Bone marrow (tissue), 2 donors: ENCODE measurements around the gene CSTA.
"Not testable (repeated sequence)": the region's sequence is repeated elsewhere in the genome, so short reads cannot be mapped to it uniquely, and the experiment has no call there.

Experiments
- DNase-seq, 2 donors: peaks; one replicate each; lab custom pipeline; 2025; lab: John Stamatoyannopoulos, UW

Gene CSTA

GRCh38 chr3:122322095-122323075 is 2.7 kb upstream of the CSTA start:
- DNase-seq = no peak

- DNase-seq = no peak
Observed at GRCh38 chr3:122325769-122326168, 721 bp downstream of the CSTA start.

- no peak for DNase-seq
Observed at GRCh38 chr3:122331886-122332285, 6.8 kb downstream of the CSTA start.

DNA sequence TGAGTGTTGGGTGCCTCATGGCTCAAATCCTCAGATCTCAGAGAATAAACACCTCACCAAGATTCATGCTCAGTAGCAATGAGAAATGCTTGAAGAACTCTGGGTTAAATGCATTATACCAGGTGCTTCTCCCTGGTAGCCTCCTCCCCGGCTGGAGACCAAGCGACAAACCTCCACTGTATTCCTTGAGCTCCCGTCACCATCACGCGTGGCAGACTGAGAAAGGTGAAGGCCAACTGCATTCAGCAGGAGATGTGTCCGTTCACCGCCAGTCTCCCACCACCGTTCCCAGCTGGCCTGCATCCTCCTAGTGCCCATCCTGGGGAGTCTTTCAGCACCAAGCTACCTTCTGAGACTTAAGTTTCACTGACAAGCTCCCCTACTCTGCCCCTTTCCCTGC is 7.5 kb downstream of the CSTA start:
- no peak for DNase-seq

- DNase-seq = no peak
Observed at GRCh38 chr3:122342803-122343202, 17.8 kb downstream of the CSTA start.

GRCh38 chr3:122343654-122344053 is 18.6 kb downstream of the CSTA start:
- no peak for DNase-seq

DNA sequence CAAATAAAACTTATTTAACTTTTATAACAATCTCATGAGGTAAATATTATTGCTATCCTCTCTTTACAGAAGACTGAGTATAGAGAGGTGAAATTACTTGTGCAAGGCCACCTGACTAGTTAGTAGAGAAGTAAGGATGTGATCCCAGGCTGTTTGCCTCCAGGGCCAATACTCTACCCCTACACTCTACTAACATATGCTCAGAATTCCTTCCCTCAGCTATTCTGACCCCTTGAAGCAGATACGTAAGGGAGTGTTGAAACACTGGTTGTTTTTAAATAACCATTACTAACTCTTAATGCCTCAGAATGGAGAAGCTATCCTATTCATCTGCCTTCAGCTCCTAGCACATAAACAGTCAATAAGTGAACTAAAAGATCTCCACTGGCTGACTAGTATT is 24.1 kb downstream of the CSTA start:
- DNase-seq = no peak

DNA sequence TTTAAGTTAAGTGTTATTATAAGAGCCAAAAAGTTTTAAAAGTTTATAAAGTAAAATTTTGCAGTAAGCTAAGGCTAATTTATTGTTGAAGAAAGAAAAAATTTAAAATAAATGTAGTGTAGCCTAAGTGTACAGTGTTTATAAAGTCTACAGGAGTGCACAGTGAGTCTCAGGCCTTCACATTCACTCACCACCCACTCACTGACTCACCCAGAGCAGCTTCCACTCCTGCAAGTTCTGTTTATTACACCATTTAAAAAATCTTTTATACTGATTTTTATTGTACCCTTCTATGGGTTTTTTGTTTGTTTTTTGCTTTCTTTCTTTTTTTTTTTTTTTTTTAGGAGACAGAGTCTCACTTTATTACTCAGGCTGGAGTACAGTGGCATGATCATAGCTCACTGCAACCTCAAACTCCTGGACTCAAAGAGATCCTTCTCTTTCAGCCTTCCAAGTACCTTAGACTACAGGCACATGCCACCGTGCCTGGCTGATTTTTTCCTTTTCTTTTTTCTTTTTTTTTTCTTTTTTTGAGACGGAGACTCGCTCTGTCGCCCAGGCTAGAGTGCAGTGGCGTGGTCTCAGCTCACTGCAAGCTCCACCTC is 25.9 kb downstream of the CSTA start:
- no peak for DNase-seq

GRCh38 chr3:122351612-122352011 is 26.6 kb downstream of the CSTA start:
- no peak for DNase-seq

DNA sequence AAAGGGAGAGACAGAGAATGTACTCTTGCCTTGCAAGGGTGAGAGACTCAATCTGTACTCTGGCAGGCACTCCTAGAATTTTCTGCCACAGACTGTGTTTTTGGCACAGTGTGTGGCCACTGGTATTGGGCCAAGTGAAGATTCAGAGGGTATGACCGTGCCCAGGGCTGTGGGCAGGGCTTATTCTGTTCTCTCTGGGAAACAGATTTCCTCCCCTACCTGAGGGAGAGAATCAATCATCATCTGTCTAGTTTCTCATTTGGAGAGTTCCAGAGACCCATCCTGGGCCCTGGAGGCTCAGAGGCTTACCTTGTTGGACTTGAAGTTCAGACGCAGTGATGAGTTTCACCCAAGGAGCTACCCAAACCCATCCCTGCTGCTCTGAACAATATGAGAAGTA is 28.2 kb downstream of the CSTA start:
- DNase-seq = no peak

- DNase-seq = no peak
Observed at GRCh38 chr3:122353893-122354401, 28.9 kb downstream of the CSTA start.

GRCh38 chr3:122355612-122356011 is 30.6 kb downstream of the CSTA start:
- no peak for DNase-seq

GRCh38 chr3:122356402-122356801 is 31.4 kb downstream of the CSTA start:
- DNase-seq = no peak

GRCh38 chr3:122357828-122358702 is 33.0 kb downstream of the CSTA start:
- DNase-seq = no peak

GRCh38 chr3:122358703-122359032 is 33.6 kb downstream of the CSTA start:
- DNase-seq = no peak

- DNase-seq = no peak
Observed at GRCh38 chr3:122362026-122362425, 37.0 kb downstream of the CSTA start.

- DNase-seq = no peak
Observed at GRCh38 chr3:122364490-122364889, 39.4 kb downstream of the CSTA start.

DNA sequence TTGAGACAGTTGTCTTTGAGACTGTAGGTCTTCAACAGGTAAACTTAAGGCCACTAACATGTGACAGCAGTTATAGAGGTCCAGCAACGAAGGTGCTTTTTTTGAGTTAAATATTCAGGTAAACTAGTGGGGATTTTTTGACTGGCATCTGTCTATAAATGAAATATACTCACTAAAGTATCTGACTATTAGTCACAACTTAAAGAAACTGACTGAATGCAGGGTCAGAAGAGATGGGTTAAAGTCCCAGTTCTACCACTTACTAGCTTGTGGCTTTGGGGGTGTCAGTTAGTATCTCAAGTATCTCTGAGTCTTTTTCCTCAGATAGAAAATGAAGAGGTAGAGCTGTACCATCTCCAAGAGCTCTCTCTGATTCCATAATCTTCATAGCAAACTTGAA is 40.0 kb downstream of the CSTA start:
- DNase-seq = no peak

DNA sequence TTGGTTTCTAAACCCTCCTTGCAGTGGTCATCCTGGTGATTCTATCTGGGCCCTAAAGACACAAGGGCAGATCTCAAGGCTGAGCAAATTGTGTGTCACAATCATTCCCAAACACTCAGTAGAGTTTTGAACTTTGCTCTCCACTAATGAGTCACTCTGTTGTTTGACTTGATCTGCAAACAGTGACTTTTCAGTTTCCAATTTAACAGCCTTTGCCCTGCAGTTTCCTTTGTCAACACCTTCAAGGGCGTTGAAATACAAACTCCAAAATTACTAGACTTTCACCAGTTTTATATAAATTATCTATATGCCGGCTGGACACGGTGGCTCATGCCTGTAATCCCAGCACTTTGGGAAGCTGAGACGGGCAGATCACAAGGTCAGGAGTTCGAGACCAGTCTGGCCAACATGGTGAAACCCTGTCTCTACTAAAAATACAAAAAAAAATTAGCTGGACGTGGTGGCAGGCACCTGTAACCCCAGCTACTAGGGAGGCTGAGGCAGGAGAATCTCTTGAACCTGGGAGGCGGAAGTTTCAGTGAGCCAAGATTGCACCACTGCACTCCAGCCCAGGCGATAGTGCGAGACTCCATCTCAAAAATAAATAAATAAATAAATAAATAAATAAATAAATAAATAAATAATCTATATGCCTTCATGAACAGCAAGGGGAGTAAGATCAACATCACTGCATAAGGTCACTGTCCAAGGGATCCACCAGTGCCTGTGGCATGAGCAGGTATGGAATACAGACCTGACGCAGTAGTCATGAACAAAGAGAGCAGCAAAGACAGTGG is 40.7 kb downstream of the CSTA start:
- DNase-seq = not testable (repeated sequence)

GRCh38 chr3:122366379-122366749 is 41.3 kb downstream of the CSTA start:
- DNase-seq = no peak

GRCh38 chr3:122374034-122374433 is 49.0 kb downstream of the CSTA start:
- DNase-seq = no peak

DNA sequence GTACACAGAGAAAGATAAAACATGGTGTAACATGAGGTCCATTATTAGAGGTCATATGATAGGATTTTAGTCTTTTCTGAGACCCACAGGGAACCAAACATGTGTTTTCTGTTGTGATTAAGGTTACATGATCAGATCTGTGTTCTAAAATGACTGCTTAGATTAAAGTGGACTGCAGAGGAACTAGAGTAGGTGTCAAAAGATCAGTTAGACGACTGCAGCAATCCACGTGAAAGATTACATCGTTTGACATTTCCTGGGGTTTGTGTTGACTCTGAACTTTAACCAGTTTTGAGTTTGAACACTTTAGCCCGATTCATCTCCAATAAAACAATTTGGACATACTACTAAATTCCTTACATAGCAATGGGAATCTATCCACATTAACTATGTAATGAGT is 52.9 kb downstream of the CSTA start:
- DNase-seq = no peak
